ENCODE data around the gene TOR1AIP1.
A peak's percentile ranks its signal among the peaks of the same experiment; 100 is the strongest.

TOR1AIP1 gene

GRCh38 chr1:179881642-179882252 is 338 bp upstream of the TOR1AIP1 start:
- DNase-seq (ENCODE audit: low read depth): no peak

DNA sequence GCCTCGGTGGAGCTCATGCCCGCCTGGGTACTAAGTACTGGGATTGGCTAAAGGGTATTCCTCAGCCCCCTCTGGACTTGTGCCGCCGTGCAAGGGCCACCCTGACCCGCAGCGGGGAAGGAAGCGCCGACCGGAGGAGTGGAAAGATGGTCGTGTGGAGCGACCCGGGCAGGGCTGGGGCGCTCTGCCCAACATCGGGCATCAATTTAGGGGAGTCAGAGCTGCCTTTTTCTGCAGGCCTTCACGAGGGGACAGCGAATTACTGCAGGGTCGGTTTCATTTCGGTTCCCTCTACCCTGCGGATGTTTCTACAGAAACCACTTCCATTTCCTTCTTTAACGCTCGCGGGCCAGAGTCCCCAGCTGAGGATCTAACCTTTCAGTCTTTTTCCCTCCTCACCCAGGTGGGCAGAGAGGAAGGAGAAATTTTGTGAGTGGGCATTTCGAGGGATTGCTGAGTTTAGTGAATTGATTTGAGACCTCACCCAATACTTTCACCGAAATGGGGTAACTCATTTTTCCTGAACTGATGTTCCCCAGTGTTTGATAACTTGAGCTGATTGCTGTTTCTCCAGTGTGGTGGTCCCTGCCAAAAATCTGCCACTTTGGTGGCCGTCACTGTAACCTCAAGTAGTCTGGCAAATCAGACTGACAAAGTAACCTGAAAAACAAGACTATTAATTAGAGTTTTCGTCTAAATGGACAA is 1.1 kb downstream of the TOR1AIP1 start:
- no peak for DNase-seq (ENCODE audit: low read depth)

GRCh38 chr1:179883745-179884138 is 1.7 kb downstream of the TOR1AIP1 start:
- DNase-seq (ENCODE audit: low read depth): peak; percentile 41

GRCh38 chr1:179888071-179888470 is 6.0 kb downstream of the TOR1AIP1 start:
- DNase-seq (ENCODE audit: low read depth): no peak

DNA sequence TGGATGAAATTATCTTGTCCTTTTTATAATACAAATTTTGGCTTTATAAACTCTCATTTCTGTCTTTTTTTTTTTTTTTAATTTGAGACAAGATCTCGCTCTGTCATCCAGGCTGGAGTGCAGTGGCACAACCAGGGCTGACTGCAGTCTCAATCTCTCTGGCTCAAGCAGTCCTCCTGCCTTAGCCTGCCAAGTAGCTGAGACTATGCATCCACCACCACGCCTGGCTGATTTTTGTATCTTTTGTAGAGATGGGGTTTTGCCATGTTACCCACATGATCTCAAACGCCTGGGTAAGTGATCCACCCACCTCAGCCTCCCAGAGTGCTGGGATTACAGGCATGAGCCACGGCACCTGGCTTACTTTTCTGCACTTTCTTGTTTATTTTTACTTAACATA is 7.5 kb downstream of the TOR1AIP1 start:
- no peak for DNase-seq (ENCODE audit: low read depth)

DNA sequence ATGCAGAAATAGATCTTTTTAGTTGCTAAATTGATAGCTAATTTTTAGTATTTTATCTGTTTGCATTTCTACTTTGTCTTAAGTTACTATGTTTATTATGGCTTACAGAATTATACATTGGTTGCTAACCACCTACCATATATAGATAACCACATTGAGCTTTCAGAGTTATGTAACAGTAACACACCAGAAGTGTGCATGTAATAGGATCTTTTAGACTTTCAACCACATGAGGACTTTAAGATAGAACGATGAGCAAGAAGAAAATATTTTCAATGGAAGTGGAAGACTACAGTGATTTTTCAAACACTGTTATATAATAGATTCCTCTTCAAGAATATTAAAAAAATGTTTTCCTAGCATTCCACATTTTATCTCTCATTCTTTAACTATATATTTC is 28.8 kb downstream of the TOR1AIP1 start:
- DNase-seq (ENCODE audit: low read depth): no peak

DNA sequence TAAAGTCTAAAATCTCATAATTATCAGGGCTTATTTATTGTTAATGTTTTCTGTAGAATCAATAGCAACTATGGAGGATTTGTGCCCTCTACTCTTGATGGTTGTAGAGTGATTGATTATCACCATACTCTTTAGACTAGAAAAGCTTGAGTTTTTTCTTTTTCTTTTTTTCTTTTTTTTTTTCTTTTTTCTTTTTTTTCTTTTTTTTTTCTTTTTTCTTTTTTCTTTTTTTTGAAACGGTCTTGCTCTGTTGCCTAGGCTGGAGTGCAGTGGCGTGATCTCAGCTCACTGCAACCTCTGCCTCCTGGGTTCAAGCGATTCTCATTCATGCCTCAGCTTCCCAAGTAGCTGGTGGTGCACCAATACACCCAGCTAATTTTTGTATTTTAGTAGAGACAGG is 29.7 kb downstream of the TOR1AIP1 start:
- no peak for DNase-seq (ENCODE audit: low read depth)

DNA sequence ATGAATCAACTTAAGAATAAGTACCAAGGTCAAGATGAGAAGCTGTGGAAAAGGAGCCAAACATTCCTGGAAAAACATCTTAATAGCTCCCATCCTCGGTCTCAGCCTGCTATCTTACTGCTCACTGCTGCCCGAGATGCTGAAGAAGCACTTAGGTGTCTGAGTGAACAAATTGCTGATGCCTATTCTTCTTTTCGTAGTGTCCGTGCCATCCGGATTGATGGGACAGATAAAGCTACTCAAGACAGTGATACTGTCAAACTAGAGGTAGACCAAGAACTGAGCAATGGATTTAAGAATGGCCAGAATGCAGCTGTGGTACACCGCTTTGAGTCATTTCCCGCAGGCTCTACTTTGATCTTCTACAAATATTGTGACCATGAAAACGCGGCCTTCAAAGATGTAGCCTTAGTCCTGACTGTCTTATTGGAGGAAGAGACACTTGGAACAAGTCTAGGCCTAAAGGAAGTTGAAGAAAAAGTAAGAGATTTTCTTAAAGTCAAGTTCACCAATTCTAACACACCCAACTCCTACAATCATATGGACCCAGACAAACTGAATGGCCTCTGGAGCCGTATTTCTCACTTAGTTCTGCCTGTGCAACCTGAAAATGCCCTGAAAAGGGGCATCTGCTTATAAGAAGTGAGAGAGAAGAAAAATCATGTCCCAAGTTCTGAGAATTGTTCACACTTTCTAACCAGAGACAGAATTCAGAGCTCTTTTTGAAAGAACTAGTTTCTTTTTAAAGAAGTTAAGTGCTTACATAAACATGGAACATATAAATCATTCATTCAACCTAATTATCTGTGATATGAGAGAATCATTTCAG is 35.7 kb downstream of the TOR1AIP1 start:
- DNase-seq (ENCODE audit: low read depth): no peak

DNA sequence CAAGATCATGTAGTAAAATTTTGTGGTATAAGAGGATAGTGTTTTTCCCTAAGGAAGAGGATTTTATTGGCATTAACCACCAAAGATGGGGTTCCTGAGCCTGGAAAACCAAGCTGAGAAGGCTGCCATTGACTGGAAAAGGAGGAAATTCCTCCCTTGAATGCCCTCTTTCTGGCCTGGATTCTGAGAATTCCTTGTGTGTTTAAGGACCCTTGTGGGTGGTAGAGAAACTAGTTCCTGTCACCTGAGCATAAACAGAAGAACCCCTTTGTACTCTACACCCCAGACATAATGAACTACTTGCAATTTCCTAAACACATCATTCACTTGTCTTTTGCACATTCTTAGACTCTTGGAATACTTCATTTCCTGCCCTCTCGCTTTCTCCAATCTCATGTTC is 39.4 kb downstream of the TOR1AIP1 start:
- no peak for DNase-seq (ENCODE audit: low read depth)

- DNase-seq (ENCODE audit: low read depth): no peak
These were observed 40.1 kb downstream of the TOR1AIP1 start for GRCh38 chr1:179921981-179922872.

DNA sequence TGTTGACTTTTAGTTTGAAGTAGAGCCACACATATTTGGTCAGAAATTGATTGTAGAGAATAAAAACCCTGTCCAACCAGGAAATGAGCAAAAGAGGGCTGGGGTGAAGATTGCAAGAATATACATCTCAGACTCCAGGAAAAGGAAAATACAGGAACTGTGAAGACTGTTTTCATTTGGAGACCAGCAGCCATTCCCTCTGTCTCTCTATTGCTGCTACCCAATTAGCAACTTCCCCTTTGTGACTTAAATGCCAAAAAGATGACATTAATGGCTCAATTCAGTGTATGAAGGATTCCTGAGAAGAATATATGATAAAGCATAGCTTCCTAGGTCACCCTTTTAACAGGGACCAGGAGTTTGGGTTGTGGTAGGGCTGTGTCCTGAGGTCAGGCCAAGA is 40.9 kb downstream of the TOR1AIP1 start:
- no peak for DNase-seq (ENCODE audit: low read depth)

- no peak for DNase-seq (ENCODE audit: low read depth)
These were observed 42.2 kb downstream of the TOR1AIP1 start for GRCh38 chr1:179924268-179924667.

- DNase-seq (ENCODE audit: low read depth): no peak
These were observed 43.2 kb downstream of the TOR1AIP1 start for GRCh38 chr1:179925302-179925701.

GRCh38 chr1:179925922-179926849 is 44.1 kb downstream of the TOR1AIP1 start:
- no peak for DNase-seq (ENCODE audit: low read depth)

DNA sequence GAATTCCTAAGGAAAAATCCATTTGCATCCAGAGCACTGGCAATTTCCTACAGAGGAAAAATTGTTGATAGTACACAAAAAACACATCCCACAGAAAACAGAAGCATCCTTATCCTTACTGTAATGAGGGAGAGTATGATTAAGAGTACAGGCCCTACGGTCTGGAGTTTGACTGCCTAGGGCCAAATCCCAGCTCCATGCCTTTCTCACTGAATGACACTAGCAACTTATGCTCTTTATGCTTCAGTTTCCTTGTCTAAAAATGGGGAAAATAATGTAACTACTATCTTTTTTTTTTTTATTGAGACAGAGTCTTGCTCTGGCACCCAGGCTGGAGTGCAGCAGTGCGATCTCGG is 44.7 kb downstream of the TOR1AIP1 start:
- no peak for DNase-seq (ENCODE audit: low read depth)

DNA sequence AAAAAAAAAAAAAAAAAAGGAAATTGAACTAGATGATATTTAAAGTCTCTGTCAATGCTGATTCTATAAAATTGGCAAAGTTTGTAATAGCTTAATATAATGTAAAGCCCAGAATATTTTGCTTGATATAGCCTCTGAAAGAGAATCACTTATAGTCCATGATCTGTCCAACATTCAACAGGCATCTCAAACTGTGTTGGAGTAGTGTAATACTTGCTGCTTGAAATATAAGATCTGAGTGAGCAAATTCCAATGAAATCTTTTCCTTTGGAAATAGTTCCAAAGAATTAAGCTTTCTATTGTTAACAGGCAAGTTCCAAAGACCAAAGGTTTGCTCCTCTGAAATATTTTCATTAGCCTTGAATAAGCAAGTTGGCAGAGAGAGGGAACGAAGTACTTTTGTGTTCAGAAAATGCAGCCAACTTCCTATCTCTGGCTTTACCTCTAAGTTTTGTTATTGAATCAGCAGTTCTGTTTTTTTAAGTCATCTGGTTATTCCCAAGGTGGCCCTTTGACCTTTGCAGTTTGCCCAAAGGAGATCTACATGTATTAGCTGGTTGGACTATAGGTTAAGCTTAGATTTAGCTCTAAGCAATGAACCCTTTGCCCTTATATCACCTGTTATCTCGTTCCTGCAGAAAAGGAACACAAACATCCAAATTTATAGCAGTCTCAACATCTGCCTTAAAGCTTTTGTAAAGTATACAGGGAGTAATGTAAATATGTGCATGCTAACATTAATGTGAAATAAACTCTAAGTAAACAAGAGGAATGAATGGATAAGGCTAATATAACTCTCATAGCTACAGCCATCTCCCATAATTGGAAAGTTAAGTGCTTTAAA is 48.1 kb downstream of the TOR1AIP1 start:
- DNase-seq (ENCODE audit: low read depth): no peak

- DNase-seq (ENCODE audit: low read depth): no peak
These were observed 48.8 kb downstream of the TOR1AIP1 start for GRCh38 chr1:179930867-179931266.

GRCh38 chr1:179933219-179933618 is 51.1 kb downstream of the TOR1AIP1 start:
- no peak for DNase-seq (ENCODE audit: low read depth)

DNA sequence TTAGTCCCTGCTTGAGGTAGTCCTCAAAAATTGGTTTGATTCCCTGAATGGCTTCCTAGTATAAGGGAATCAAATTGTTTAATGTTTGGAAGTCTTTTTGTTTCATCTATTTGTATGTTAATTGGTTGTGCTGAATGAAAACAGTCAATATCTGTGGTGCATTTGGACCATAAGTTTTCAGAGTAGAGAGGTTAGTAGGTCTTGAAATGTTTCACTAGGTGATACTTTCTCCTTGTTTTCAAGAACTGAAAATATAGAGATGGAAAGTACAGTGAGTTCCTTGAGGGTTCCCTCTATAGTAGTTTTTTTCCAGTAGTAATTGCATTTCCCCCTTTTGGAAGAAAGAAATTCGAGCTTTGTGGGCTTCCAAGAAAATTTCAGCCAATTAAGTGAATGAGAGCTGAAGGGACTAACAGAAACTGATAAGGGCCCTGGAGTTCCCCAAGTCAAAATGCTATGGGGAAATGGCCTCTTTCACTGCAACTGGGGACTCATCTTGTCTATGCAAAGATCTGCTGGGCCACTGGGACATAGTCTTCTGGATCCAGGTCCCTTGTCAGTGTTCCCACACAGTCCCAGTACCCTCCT is 53.9 kb downstream of the TOR1AIP1 start:
- no peak for DNase-seq (ENCODE audit: low read depth)

All from activated T-helper 9 cell treated with anti-CD3 and anti-CD28 coated beads, Interleukin-2, amount 50 U/mL, for 16 hours (primary cell).